HG02571 (cell line): ENCODE data around the gene RSPO1.

Experiments used
- ATAC-seq: cut with Tn5 transposase; IDR thresholded peaks from one replicate; pipeline ENCODE4 v1.9.1; 2021; ENCODE audit warnings: mild to moderate bottlenecking, moderate library complexity; ENCODE audit not compliant: unreplicated experiment

The RSPO1 gene

DNA sequence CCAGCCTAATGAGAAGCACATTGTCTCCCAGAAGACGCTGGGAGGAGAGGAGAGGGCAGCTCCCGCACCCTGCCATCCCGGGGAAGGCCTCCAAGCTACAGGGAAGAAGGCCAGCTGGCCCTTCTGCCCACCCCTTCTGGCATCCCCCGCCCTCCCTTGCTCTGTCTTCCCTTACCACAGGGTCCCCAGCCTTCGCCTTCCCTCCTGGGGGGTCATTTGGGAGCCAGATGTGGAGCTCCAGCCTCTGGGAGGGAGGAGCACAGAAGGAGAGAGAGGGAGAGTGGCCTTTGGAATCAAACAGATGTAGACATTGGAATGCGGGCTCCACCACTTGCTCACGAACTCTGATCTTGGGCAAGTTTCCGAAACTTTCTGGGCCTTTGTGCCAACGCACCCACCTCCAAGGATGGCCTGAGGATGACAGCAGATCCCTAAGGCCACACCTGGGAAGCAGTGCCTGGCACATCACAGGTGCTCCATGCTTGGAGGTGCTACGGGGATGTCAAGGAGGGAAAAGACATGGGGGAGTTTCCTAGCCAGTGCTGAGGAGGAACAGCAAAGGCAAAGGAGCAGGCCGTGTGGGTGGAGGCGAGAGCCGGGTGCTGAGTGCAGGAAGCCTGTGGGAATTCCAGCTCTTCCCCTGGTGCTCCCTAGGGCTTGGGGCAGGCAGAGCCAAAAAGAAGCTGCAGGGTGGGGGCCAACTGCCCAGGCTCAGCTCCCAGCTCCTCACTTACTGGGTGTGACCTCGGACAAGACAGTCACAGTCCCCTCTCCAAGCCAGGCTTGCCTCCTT lies 23.1 kb upstream of the RSPO1 start:
- ATAC-seq = no peak

- ATAC-seq = no peak
Observed at GRCh38 chr1:37656881-37657280, 22.2 kb upstream of the RSPO1 start.

- ATAC-seq = no peak
Observed at GRCh38 chr1:37656026-37656425, 21.3 kb upstream of the RSPO1 start.

DNA sequence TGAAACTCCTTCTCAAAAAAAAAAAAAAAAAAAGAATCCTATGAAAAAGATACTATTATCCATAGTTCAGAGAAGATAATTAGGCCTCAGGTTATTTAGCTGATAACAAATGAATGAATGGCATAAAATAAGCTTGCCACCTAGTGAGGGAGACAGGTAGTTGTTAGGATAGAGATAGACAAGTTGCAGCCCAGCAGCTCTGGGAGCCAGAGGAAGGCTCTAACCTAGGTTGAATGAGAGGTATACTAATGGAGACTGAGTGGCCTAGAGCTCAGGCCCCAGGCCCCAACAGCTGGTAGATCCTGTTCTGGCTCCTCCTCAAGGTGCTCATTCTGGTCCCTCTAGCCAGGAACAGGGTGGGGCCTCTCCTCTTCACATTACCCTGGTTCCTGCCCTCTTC lies 20.6 kb upstream of the RSPO1 start:
- no peak for ATAC-seq

- ATAC-seq = no peak
Observed at GRCh38 chr1:37653906-37654305, 19.2 kb upstream of the RSPO1 start.

- ATAC-seq = no peak
Observed at GRCh38 chr1:37652976-37653375, 18.3 kb upstream of the RSPO1 start.

GRCh38 chr1:37651803-37652202 lies 17.1 kb upstream of the RSPO1 start:
- ATAC-seq = no peak

- ATAC-seq = no peak
Observed at GRCh38 chr1:37650721-37651120, 16.0 kb upstream of the RSPO1 start.

DNA sequence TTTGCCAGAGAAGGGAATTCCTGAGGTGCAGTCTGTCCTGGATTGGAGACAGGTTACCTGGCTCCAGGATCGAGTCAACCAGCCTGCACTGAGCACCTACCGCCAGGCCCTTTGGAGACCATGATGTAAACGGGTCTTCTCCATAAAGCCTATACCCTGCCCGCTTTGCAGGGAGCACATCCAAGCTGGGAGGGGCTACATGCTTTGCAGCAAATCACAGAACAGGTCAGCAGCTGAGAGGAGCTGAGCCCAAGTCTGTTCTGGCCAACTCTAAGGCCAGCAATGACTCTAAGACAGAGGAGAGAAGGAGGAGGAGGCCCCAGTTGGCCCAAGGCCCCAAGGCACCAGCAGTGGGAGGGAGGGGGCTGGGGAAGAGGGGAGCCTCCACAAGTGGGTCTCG lies 15.5 kb upstream of the RSPO1 start:
- ATAC-seq = no peak

DNA sequence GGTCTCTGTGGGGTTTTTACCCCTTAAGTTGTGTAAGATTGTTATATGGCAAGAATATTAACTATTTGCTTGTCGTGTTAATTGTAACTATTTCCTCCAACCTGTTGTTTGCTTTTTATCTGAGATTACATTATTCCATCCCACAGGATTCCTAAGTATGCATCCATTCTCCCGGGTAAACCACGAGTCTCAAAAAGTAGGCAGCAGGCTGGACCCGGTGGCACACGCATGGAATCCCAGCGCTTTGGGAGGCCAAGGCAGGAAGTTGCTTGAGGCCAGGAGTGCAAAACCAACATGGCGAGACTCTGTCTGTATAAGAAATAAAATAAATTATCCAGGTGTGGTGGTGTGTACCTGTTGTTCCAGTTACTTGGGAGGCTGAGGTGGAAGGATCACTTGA lies 12.6 kb upstream of the RSPO1 start:
- ATAC-seq = no peak

- ATAC-seq = no peak
Observed at GRCh38 chr1:37641059-37641458, 6.4 kb upstream of the RSPO1 start.

GRCh38 chr1:37636435-37636834 lies 1.7 kb upstream of the RSPO1 start:
- no peak for ATAC-seq

GRCh38 chr1:37634992-37635902 lies 555 bp upstream of the RSPO1 start:
- ATAC-seq = no peak

DNA sequence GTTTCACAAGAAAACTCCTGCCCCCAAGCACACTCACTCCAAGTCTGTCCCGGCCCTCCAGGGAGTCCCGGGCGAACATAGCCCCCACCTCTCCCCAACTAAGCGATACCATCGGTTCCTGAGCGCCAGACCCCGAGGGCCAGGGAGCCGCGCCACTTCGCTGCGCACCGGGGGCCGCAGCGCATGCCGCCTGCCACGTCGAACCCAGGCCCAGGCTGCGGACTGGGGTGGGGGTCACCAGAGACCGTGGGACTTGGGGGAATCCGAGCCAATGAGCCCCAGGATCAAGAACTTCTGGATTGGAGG lies 801 bp downstream of the RSPO1 start:
- no peak for ATAC-seq

DNA sequence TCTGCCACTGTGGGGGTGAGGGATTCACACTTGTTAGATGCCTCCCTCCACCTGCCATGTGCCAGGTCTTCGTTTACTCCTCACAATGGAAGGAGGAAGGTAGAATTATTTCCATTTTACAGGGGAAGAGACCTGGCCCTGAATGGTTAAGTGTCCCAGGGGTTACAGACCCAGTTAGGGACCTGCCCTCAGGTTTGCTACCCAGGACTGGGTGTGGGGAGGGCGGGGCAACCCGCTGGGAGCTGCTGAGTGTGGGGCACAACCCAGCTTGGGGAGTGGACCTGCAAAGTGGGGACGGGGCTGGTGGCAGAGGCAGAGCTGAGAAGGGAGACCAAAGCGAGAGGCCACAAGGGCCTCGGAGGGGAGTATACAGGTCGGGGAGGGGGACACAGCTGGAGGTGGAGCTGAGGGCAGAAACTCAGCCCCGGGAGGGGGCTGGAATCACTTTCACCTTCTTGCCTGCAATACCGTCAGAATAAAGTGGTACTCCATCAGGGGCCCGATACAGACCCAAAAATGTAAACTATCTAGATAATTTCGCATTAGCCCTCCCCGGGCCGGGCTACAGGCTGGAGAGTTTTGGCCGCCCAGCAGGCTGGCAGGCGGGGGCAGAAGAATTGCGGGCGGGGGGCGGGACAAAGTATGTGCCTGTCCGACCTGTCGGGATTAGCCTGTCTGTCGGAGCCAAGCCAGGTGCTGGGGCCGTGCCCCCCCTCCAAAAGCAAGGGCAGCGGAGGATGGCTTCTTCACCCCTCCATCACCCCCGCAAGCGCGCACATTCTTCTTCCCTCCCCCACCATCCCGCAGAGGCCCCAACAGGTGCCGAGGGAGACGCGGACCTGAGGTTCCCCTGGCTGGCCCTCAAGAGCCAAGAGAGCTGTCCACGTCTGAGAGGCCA lies 1.4 kb downstream of the RSPO1 start:
- ATAC-seq = no peak

DNA sequence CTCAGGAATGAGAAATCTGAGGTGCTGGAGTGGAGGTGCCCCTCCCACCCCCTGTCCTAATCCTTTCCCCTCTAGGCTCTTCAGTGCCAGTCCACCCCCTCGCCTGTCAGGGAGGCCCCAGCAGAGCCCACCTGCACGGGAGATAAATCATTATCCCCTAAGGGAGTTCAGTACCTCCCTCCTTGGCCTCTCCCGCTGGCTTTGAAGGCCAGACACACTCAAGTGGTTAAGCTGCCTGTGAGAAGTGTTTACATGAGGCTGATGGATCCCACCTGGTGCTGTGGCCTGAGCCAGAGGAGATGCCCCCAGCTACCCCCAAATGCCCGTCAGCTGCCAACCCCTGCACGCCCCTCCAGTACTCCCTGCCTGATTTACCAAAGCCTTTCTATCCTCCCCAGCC lies 3.7 kb downstream of the RSPO1 start:
- no peak for ATAC-seq

GRCh38 chr1:37630426-37631028 lies 4.2 kb downstream of the RSPO1 start:
- no peak for ATAC-seq

DNA sequence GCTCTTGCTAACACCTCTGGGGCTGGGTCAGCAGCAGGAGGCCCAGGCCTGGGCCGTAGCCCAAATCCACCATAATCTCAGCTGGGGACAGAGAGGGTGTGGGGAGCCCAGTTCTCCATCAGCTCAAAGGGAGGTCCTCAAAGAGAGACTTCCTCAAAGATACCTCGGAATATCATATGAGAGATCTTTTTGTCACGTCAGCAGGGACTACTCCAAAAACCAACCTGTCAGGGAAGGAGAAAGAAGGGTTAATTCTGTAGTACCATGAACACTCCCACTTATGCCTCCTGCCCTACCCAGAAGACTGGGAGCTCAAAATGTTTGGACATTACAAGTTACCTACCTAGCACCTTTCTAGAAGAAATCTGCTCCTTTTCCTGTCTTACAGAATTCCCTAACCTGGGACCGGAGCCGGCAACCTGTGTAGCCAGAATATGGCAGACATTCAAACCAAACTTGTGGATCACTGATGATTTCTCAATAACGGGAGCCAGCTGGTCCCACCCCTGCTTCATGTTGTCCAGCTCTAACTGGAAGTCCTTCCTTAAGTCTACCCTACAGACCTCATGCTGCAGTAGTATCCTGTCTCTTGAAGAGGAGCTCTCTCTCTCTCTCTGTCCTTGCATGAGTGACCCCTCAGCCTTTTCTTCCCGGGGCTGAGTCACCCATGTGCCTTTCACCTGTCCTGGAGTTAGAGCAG lies 4.8 kb downstream of the RSPO1 start:
- ATAC-seq = no peak

DNA sequence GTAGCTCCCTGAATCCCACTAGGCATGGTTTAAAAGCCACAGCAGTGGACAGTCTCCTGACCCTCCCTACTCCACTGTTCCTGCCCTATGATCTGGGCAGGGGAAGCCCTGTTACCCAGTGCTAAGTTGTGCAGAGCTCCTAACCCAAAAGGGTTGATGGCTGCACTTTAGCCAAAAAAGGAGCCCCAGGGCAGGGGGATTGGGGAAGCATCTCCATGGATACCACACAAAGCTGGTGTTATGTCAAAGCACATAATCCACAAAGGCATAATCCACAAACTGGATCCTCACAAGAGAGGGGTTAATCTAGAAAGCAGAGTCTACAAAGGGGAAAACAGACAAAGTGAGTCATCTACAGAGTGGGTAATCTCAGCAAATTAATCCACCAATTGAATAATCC lies 5.7 kb downstream of the RSPO1 start:
- ATAC-seq = no peak

DNA sequence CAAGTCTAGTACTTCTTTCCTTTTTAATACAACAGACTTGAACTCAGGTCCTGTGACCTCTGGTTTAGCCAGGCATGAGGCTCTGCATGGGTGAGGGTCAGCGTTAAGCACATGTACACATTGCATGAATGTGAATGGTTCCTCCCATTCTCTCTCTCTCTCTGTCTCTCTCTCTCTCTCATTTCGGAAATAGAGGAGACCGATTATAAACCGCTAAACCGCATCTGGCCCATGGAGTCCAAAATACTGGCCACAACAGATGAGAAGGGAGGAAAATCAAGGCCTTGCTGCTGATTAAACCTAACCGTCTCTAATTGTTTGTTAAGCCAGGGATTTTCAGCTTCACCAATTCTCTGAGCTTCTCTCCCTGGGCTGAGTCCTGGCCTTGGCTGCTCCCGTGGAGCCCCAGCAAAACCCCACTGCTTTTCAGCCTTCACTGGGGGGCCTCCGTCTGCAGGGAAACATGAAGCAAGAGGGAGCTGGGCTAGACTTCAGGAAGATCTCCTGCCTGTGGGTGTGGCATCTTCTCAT lies 6.6 kb downstream of the RSPO1 start:
- no peak for ATAC-seq
